Transverse colon (tissue), 4 donors: ENCODE results near the gene FBH1. TPM values are rescaled to one million over a fixed set of nuclear protein-coding genes. Genes with fewer than 3 reads are reported as not detected.

Experiments
- DNase-seq: peaks from one replicate; pipeline ENCODE4 v3.0.0-alpha.2; 2019
- H3K27ac ChIP-seq, 4 donors: fragments of 200-600 bp; sonication (generic); 2 replicates each; pipeline ENCODE4 v1.5.1; 2016 to 2018; ENCODE audit warnings: inconsistent platforms in 4 of 4
- H3K27me3 ChIP-seq: fragments of 200-600 bp; sonication (generic); 2 replicates; pipeline ENCODE4 v1.5.1; 2017; ENCODE audit warnings: inconsistent platforms
- H3K36me3 ChIP-seq, 4 donors: fragments of 200-600 bp; sonication (generic); 2 replicates each; pipeline ENCODE4 v1.5.1; 2017 to 2019; ENCODE audit warnings: inconsistent platforms in 4 of 4
- H3K4me1 ChIP-seq, 4 donors: fragments of 200-600 bp; sonication (generic); 2 replicates each; pipeline ENCODE4 v1.5.1; 2017 to 2020; ENCODE audit warnings: inconsistent platforms in 4 of 4
- H3K4me3 ChIP-seq, 4 donors: fragments of 200-600 bp; sonication (generic); 1 replicate in 1 of 4; 2 replicates in 3 of 4; pipeline versions ENCODE4 v1.5.1 to v1.6.1; 2017 to 2019; ENCODE audit warnings: inconsistent platforms in 4 of 4
- H3K9me3 ChIP-seq, 2 donors: fragments of 200-600 bp; sonication (generic); 2 replicates each; pipeline ENCODE4 v1.5.1; 2017 to 2019; ENCODE audit warnings: inconsistent platforms in 2 of 2
- EP300 ChIP-seq: sonication (generic); formaldehyde crosslinking; IDR thresholded peaks from one replicate; pipeline ENCODE4 v1.6.1; 2017; ENCODE audit warnings: antibody characterized with exemption, low read depth
- POLR2A ChIP-seq: fragments of 450-650 bp; IDR thresholded peaks from one replicate; pipeline ENCODE4 v1.6.1; 2016; ENCODE audit warnings: antibody characterized with exemption, mild to moderate bottlenecking, moderate library complexity
- POLR2AphosphoS5 ChIP-seq, 3 donors: sonication (generic); formaldehyde crosslinking; IDR thresholded peaks; one replicate each; pipeline ENCODE4 v1.6.1; 2016; ENCODE audit warnings: antibody characterized with exemption in 3 of 3
- WGBS, 2 donors: methylation state at CpG; one replicate each; pipeline ENCODE4 v1.1.5; 2018; ENCODE audit warnings: low coverage in 1 of 2; 5-methylcytosine and 5-hydroxymethylcytosine counted together
- in situ Hi-C, 4 donors: fragments of 200-750 bp; cut with MboI; loops; one replicate each; pipeline versions ENCODE4 v1.15.0 to v1.15.1; 2017; ENCODE audit warnings: low sequenced_read_pairs in 3 of 4, low pct_ligation_motif_present in 1 of 4, low pct_unique_long_range_greater_than_20kb in 1 of 4
- intact Hi-C: fragments of 100-400 bp; cut with DNase I; formaldehyde crosslinking; loops from one replicate; pipeline ENCODE4 v1.15.1; 2023; ENCODE audit warnings: low total_unique reads
- total RNA-seq, 4 donors: library from RNA; depleted of rRNA; stranded (reverse); fragments of >200 nt; gene quantifications; one replicate each; pipeline ENCODE4 v1.1.0, GENCODE V29; 2016
- TF ChIP-seq, protein P1 (sequence below), 5 experiments: fragments of 200-600 bp in 3 of 5; fragments of 450-650 bp in 2 of 5; sonication (generic) in 3 of 5; IDR thresholded peaks; 1 replicate in 2 of 5; 2 replicates in 3 of 5; pipeline ENCODE4 v1.5.1; 2016 to 2017; ENCODE audit warnings: antibody characterized with exemption in 5 of 5, inconsistent platforms in 3 of 5, mild to moderate bottlenecking in 2 of 5, moderate library complexity in 1 of 5

FBH1 gene
- total RNA-seq, 4 donors from 2014 or later = 101 to 143 (median 120) TPM

DNA sequence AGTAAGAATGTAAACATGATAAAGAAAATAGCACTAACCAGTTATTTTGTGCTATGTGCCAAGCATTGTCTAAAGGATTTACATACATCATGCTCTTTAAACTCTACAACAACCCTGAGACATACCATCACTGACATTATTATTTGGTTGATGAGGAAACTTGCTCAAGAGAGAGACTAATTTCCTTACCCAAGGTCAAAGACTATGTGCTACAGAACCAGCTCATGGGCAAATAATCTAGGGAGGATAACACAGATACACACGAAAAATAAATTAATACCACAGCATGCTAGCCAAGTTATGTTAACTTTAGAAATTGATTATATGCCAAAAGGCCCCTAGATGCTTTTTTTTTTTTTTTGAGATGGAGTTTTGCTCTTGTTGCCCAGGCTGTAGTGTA lies 3.0 kb upstream of the FBH1 start:
- intact Hi-C loops (no loop called here), in situ Hi-C loops (no loop called here)
- Histone ChIP-seq H3K36me3 (peaks cover 0 to 13% (median 5%) of the 10 kb centered on the region in 4 donors), H3K4me3 (no peak overlapping the region), H3K9me3 (no peaks in the 10 kb centered on the region), H3K4me1 (peaks cover 20 to 38% (median 28%) of the 10 kb centered on the region in 4 donors), H3K27ac (no peak overlapping the region), H3K27me3 (no peaks in the 10 kb centered on the region)
- TF ChIP-seq EP300 (no peak), POLR2A (no peak), POLR2AphosphoS5 (IDR thresholded peaks at IDR 0.05) (no peak)
- TF ChIP-seq, protein P1, sequence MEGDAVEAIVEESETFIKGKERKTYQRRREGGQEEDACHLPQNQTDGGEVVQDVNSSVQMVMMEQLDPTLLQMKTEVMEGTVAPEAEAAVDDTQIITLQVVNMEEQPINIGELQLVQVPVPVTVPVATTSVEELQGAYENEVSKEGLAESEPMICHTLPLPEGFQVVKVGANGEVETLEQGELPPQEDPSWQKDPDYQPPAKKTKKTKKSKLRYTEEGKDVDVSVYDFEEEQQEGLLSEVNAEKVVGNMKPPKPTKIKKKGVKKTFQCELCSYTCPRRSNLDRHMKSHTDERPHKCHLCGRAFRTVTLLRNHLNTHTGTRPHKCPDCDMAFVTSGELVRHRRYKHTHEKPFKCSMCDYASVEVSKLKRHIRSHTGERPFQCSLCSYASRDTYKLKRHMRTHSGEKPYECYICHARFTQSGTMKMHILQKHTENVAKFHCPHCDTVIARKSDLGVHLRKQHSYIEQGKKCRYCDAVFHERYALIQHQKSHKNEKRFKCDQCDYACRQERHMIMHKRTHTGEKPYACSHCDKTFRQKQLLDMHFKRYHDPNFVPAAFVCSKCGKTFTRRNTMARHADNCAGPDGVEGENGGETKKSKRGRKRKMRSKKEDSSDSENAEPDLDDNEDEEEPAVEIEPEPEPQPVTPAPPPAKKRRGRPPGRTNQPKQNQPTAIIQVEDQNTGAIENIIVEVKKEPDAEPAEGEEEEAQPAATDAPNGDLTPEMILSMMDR (IDR thresholded peaks at IDR 0.05) = no peak
- DNase-seq = no peak
- WGBS, 2 donors = 55 to 63% methylated on average over 1 of the region's 1 CpG

DNA sequence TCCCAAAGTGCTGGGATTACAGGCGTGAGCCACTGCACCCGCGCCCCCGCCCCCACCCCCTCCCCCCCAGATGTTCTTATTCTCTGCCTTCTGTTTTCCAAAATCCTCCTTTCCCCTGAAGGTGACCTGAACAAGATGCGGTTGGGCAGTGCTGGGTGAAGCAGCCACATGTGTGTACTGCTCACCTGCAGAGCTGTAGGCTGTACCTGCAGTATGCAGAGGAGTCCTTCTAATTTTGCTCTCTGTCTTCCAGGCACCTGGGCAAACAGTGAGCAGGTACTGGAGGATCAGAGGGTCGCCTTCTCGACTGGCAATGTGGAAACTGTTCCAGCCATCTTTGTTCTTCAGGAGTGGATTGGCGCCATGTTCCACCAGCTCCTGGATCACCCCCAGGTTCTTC lies 2.4 kb upstream of the FBH1 start:
- in situ Hi-C loops (no loop called here), intact Hi-C loops (no loop called here)
- no peak for TF ChIP-seq EP300
- TF ChIP-seq, protein P1 (IDR thresholded peaks at IDR 0.05) = no peak
- TF ChIP-seq POLR2A = no peak
- TF ChIP-seq POLR2AphosphoS5 (IDR thresholded peaks at IDR 0.05) = no peak
- peak overlapping the region in 1 of 4 donors; percentile 87 for H3K4me3 ChIP-seq
- WGBS, 2 donors = 94% methylated on average over 8 of the region's 8 CpGs; no CpG with 5 or more reads in 1 of the 2 donors
- peaks cover 0 to 7% (median 3%) of the 10 kb centered on the region in 4 donors for H3K36me3 ChIP-seq
- H3K27me3 ChIP-seq = no peaks in the 10 kb centered on the region
- H3K4me1 ChIP-seq = peaks cover 20 to 42% (median 30%) of the 10 kb centered on the region in 4 donors
- H3K27ac ChIP-seq = peak overlapping the region in 1 of 4 donors; percentile 90
- no peaks in the 10 kb centered on the region for H3K9me3 ChIP-seq
- no peak for DNase-seq

DNA sequence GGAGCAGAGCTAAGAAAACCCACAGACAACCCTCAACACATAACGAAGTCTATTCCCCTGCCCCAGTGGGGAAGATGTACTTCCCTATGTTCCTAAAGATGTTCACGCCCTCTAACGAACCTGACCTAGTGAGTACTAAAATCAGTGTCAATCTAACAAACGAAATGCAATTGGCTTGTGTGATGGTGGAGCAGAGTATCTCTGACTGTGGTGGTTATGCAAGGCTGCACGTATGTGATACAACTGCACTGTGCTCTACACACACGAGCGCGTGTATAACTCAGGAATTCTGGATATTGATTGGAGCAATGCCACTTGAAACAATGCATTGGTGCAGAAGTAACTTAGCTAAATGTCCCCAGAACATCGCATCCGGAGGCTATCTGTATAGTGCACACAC lies 1.7 kb upstream of the FBH1 start:
- peak overlapping the region; percentile 89 to 96 (median 92) for H3K27ac ChIP-seq
- TF ChIP-seq POLR2AphosphoS5 (IDR thresholded peaks at IDR 0.05) = peak in 1 of 3 donors; percentile 22
- TF ChIP-seq, protein P1 (IDR thresholded peaks at IDR 0.05) = no peak
- no peak for DNase-seq
- peaks cover 20 to 42% (median 34%) of the 10 kb centered on the region in 4 donors for H3K4me1 ChIP-seq
- H3K4me3 ChIP-seq = peak overlapping the region in 3 of 4 donors; percentile 87 to 99 (median 97)
- intact Hi-C loops = no loop called here
- peaks cover 0 to 4% (median 0%) of the 10 kb centered on the region in 4 donors for H3K36me3 ChIP-seq
- no peaks in the 10 kb centered on the region for H3K27me3 ChIP-seq
- WGBS, 2 donors = 14 to 23% methylated on average over 7 to 10 of the region's 10 CpGs
- in situ Hi-C loops = no loop called here
- no peaks in the 10 kb centered on the region for H3K9me3 ChIP-seq

DNA sequence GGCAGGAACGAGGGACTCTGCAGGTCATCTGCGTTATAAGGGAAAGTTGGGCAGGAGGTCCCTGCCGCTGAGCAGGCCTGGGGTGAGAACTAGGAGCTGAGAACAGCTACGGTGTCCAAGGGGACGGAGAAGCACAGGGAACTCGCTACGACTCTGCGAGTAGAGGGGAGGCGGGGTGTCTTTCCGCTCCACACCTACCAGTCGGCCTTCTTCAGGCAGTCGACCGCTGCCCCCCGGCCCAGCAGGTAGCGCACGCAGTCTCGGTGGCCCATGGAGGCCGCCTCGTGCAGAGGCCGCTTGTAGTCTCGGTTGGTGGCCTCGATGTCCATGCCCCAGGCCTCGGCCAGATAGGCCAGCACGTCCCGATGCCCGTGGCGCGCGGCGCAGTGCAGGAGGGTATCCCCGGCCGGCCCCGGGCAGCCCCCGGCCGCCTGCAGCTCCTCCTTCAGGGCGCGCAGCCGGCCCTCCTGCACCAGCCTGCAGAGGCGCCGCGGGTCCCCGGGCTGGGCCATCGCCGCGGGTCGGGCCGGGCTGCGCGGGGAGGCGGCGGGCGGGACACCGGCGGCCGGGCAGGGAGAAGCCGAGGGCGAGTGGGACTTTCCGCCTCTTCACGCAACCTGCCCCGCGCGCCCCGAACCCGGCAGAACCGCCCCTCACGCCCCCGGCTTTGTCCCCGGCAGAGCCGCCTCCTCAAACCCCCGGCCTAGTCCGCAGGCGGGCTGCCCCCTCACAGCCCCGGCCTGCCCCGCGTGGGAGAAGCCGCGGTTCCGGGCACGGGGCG lies 1.0 kb upstream of the FBH1 start:
- H3K9me3 ChIP-seq = no peaks in the 10 kb centered on the region
- peaks cover 0 to 4% (median 0%) of the 10 kb centered on the region in 4 donors for H3K36me3 ChIP-seq
- peak overlapping the region; percentile 49 to 99 (median 92) for H3K4me3 ChIP-seq
- intact Hi-C loops (no loop called here), in situ Hi-C loops (no loop called here)
- H3K27me3 ChIP-seq = no peaks in the 10 kb centered on the region
- H3K27ac ChIP-seq = peak overlapping the region; percentile 89 to 96 (median 92)
- DNase-seq = peak; percentile 51
- WGBS, 2 donors = 1 to 8% methylated on average over 5 to 37 of the region's 80 CpGs
- TF ChIP-seq, protein P1 (IDR thresholded peaks at IDR 0.05) = no peak
- TF ChIP-seq POLR2AphosphoS5 (IDR thresholded peaks at IDR 0.05) = peak in 1 of 3 donors; percentile 32
- TF ChIP-seq POLR2A = no peak
- TF ChIP-seq EP300 = no peak
- H3K4me1 ChIP-seq = peaks cover 20 to 40% (median 34%) of the 10 kb centered on the region in 4 donors
